Measurements from ENCODE around the gene C2CD5.
"Not testable (repeated sequence)": the region's sequence is repeated elsewhere in the genome, so short reads cannot be mapped to it uniquely, and the experiment has no call there.

C2CD5 gene

DNA sequence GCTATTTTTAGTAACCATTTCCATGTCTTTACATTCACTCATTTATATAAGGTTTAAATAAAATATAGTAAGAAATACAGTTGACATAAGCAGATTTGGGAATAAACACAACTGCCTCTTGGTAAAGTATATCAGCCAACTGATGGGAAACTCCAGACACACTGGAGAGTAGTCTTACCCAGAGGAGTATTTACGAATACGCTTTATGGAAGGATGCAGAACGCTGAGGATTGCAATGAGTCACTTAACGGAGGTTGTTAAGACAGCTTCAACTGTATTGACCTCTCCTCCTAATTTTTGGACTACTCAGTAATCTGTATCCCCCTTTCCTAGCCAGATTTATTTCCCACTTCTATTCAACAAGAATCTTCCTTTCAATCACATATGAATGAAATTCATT is 6.0 kb downstream of the C2CD5 start:
- DNase-seq = no peak

DNA sequence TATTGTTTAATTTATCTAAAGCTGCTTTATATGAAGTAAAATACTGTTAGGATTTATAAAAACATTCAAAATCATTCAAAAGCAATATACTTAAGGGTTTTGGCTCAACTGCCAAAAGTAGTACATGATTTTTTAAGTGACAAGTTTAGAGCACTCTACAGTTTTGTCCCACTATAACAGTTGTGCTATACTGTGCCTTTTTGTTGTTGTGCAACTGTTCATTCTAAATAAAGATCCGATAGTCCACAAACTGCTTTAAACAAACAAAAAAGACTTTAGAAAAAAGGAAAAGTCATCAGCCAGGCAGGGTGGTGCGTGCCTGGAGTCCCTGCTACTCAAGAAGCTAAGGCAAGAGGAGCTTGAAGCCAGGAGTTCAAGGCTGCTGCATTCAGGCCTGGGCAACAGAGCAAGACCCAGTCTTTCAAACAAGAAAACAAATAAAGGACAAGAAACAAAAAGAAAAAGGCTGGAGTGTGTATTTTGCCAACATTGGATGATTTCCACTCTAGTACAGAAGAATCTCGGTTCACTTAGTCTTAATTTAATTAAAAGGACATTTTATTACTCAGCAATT is 7.3 kb downstream of the C2CD5 start:
- DNase-seq = no peak

DNA sequence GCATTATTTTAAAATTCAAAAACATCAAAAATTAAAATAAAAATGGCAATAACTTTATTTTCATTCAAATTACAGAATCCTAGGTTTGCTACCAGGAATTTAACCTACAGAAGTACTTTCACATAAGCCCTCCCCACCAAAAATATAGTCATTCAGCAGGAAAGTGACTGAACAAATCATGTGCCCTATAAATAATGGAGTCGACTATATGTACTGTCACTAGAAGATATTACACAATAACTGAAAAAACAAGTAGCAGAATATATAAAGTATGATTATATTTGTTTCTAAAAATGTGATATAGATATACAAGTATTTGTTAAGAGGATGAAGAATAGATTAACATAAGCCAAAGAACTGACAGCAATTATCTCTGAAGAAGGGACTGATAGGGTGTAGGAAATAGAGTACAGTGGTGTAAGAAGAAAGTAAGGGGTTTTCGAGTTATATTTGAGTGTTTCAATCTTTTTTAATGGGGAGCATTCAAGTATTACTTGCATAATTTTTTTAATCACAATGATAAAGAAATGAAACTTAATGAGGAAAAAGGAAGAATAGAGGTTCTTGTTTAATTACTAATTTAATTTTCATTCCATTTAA is 7.9 kb downstream of the C2CD5 start:
- DNase-seq = no peak

DNA sequence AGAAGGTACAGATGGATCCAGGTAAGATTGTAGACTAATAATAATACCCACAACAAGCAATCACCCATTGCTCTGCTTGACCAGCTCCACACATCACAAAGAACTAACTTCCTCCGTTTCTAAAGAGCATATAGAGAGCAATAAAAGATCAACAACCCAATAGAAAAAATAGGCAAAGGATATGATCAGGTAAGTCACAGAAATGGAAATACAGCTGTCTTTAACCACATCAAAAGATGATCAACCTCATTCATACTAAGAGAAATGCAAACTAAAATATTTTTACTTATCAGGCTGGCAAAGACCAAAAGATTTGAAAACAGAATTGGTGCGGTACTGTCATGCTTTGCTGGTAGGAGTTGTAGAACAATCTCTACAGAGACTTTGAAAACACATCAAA is 8.9 kb downstream of the C2CD5 start:
- DNase-seq = no peak

DNA sequence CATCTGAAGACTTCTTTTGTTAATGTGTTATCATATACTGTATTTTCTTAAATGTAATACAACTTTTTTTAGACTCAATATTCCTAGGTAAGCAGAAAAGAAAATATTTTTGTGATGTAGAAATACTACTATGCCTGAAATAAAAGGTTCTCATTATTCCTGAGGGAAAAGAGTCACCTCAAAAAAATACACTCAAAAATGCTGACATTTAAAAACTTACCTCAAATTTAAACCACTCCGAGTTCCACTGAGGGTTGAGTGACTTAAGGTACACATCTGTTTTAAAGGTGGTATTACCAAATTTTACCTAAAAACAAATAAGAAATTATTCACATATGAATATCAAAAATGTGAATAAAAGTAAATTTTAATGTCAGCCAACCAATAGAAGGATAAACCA is 9.3 kb downstream of the C2CD5 start:
- DNase-seq = no peak

DNA sequence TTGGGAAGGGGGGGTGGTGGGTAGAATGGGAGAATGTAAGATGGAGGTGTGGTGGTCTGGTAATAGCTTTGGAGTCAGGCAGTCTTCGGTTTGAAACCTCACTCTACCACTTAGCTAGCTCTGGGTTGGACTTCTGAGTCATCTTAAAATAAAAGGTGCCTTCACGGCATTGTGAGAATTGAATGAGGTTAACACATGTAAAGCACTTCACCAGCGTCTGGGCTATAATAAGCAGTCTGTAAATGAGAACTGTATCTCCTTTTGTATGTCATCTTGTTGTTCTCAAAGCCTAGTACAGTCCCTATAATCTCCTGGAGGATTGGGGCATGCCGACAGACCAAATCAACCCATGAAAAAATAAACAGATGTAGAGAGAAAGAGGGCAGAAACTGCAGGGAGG is 11.2 kb downstream of the C2CD5 start:
- no peak for DNase-seq

DNA sequence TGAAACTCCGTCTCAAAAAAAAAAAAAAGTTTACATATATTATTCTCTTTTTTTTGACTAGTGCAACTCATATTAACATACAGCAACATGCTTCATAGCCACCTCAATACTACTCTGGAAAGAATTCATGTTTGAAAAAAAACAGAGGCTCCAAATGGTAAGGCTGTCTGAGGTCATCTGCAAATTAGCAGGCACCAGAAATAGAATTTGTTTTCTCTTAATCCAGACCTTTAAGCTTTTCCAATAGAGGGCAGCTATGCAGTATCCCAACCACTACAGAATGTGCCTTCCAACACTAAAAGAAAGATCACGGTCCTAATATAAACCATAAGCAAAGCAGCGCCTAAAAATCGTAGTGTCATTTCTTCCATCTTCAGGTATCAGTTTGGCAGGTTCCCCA is 12.0 kb downstream of the C2CD5 start:
- no peak for DNase-seq

DNA sequence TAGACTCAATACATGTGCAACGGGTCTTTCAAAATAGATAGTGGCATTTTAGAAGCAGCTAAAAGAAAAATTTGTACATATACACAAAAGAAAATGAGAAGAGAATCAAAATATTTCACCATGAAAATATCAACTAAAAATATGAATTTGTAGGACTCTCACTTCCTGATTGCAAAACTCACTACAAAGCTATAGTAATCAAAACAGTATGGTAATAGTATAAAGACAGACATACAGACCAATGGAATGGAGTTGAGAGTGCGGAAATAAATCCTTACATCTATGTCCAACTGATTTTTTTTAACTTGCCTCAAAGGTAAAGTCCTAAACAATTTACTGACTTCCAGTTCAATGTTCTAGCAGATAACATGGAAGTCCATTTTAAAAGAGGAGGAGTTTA is 13.1 kb downstream of the C2CD5 start:
- no peak for DNase-seq

DNA sequence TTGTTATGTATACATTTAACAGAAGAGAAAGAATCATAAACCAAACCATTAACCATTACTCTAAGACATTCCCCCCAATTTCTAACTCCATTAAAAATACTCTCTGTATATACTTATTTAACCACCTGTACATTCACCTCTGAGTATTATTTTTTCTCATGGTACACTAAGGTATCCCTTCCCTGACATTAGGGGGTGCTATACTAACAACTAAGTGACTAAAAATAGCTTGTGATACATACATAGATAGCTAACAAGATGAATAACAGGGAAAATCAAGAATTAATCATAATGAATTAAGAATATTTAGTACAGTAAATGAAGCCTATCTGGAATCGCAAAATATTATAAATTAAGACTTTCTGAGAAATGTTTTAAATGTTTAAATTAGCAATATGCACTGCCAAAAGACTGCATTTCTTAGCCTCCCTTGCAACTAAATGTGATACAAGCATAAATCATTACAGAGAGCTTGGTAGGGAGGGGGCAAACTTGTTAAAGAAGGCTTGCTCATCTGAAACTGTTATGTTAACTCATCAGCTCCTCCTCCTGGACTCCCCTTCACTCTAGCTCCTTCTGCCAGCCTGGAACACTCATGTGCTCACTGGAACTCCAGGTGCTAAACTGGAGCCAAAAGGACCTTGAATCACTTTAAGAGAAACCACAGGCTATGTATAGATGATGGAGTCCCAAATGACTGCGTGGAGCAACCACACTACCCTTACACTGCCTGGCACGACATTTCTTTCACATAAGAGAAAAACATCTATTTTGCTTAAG is 14.9 kb downstream of the C2CD5 start:
- DNase-seq = no peak

DNA sequence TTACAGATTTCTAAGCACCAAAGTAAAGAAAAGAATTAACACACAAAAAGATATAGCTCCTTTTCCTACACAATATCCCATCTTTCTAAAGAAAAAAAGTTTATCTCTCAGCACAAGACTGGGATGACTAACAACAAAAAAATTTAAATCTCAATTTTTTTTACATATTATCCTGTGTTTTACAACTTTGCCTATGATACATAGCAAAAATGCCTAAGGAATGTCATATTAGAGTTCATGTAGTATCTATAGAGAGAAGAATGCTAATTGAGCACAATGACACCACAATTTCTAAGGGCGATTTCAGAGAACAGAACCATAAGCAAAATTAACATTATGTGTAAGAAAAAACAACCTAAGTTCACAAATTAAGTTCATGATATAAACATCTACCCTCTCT is 16.3 kb downstream of the C2CD5 start:
- no peak for DNase-seq

DNA sequence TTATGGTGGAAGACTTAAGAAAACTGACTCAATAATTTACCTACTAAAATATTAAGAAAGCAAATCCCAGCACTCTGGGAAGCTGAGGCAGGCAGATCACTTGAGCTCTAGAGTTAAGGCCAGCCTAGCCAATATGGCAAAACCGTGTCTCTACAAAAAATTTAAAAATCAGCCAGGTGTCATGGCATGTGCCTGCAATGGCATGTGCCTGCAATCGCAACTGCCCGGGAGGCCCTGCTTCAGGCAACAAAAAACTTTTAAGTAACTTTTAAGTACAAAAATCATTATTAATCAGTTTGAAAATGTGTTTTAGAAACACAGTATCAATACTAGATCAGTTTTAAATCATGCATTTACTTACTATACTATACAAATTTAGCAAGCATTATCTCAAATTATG is 17.5 kb downstream of the C2CD5 start:
- DNase-seq = no peak

DNA sequence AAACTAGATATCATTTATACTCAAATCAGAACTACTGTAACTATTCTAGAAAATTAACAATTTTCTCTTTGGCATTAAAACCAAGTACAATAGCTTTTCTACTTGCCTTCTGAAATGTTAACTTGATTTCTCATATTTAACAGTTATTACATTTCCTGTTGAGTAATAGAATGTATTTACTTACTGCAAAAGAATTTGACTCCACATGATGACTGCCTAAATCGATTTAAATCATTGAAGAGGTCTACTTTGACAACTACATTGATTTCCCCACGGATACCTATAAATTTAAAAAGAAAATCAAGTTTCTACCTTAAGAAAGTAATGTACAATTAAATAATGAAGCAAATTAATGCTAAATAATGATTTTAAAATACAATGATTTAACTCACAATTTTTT is 18.9 kb downstream of the C2CD5 start:
- no peak for DNase-seq

DNA sequence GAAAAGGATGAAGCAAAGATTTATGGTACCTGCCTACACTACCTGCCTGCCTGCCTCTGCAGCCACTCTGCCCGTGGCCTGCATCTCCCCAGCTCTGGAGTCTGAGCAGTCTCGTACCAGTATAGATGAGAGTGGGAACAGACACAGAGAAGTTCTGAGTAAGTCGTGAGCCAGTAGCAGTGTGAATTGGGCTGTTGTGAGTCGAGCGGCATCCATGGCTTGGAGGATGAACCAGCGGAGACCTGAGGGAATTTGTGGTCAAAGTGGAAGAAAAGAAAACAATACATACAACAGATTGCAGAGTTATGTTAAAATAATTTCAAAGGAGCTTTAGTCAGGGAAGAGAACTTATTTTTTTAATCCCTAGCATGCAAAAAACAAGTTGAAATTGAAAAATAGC is 25.3 kb downstream of the C2CD5 start:
- no peak for DNase-seq

DNA sequence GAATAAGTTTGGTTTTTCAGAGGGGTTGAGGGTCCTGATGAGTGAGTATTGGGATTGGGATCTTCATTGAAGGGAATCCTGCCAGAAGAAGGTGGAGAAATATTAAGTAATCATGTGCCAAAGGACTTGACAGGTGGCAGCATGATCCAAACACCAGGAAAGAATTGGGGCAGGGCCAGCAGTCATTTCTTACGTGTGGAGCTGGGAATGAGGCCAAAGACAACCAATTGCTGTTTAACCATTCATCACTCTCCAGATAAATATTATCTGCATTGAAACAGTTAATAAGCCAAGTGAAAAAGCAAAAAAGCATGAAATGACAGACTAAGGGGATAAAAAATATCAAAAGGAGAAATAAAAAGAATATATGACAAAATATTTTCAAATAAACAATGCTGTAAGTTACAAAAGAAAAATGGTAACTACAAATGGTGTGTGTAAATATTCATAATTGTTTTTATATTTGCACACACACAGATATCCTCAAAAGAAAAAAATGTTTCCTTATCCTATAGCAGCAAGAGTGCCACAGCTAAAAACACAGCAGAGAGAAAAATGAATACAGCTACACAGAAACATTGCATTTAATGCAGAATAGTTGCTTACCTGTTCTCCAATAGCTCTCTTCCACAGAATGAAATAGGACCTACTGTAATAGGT is 26.2 kb downstream of the C2CD5 start:
- DNase-seq = no peak

DNA sequence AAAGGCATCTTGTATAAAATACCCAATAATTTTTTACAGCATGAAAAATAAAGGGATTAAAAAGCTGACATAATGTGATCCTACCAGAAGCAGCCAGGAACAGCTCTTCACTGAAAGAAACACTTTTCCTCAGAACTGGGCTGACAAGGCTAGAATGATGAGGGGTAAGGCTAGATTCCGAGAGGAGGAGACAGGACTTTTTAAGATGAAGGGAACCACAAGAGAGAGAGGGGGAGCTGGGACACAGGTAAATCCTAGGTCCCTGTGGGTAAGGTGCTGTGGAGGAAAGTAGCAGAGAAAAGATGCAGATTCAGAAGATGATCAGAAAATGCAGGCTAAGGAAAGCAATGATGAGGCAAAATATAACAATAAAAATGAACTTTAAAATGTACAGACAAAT is 29.5 kb downstream of the C2CD5 start:
- DNase-seq = no peak

DNA sequence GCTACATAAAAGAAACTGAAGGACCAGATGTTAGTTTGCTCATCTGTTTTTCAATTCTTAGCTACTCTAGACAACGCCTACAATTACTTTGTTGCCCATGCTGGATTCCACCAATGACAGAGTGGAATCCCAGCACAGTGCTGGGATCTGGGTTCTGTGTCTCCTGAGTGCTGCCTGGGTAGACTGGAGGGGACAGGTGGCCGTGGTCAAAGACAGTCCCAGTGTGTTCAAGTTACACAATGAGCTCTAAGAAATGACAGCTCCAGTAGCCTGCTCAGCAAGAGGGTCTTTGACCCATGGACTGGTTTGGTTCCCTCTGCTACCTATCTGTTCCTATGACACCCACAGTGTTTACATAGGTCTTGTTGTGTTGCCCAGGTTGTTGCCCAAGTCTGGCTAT is 38.5 kb downstream of the C2CD5 start:
- DNase-seq = no peak

DNA sequence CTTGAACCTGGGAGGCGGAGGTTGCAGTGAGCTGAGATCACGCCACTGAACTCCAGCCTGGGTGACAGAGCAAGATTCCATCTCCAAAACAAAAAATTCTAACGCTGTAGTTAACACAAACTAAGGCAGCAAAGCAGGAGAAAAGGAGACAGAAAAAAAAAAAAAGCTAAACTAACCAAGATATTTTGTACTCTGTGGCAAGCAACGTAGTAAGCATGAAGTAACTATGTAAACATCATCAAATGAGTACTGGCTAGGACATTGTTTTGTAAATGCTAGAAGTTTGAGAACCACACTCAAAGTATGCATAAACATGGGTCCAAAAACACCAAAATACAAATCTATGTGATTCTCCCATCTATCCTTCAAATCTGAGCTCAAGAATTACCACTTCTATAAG is 44.2 kb downstream of the C2CD5 start:
- DNase-seq = no peak

DNA sequence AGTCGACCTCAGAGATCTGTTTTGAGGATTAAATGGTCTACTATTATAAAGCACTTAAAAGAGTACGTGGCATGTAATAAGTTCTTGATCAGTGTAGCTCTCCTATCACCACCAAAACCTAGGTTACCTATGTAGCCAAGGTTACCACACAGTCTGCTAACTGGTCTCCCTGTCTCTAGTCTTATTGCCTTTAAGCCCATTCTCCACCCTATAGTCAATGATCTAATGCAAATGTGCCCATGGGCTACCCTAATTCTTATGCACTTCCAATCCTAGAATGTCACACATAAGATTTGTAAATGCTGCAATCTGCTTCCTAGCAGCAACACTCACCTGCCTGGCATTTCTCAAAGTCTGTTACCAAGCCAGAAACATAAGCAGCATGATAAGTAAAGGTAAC is 44.9 kb downstream of the C2CD5 start:
- no peak for DNase-seq

DNA sequence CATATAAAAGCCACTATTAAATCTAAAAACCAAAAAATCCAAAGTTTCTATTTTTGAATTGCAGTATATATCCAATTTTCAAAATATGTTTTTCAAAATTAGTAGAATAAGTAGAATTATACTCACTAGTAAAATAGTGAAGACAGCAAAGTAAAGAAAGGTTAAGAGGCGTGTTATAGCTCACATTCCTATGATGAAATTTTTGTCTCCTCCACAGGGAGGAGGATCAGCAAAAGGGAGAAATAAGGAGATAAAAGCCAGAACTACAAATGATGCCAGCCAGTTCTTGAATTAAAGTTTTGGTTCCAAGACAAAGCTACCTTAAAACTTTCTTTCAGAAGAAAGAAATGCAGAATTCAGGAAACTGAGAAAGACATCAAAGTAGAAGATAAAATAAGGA is 50.0 kb downstream of the C2CD5 start:
- no peak for DNase-seq

DNA sequence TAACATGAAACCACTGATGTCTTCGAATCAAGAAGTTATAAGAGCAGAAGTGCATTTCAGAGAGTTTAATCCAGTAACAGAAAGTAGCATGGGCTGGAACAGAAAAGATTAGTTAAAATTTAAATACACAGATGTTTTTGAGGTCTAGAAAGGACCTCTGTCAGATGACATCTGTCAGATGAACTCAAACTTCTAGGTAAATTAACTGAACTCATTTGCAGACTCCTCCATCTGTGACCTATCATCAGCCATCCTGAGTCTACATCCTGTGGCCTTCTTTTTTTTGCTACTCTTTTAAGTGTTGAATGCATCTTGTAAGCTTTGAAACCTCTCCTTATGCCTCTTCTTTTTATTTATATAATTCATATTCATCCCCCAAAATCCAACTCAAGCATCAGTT is 53.3 kb downstream of the C2CD5 start:
- no peak for DNase-seq

DNA sequence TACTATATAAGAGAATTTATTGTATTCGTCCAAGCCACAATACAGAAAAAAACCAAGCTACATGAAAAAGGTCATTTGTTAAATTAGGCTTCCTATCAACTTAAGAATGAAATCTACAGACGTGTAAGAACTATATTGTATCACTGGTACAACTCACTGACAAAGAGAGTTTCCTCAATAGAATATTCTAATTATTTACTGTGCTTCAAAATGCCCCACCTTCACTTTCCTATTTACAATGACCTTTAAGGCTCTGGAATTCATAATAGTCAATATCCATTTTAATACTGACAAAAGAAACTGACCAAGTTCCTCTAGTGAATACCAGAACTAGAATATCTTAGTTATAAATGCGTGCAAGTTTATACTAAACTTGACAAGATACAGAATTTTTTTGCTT is 55.9 kb downstream of the C2CD5 start:
- no peak for DNase-seq

DNA sequence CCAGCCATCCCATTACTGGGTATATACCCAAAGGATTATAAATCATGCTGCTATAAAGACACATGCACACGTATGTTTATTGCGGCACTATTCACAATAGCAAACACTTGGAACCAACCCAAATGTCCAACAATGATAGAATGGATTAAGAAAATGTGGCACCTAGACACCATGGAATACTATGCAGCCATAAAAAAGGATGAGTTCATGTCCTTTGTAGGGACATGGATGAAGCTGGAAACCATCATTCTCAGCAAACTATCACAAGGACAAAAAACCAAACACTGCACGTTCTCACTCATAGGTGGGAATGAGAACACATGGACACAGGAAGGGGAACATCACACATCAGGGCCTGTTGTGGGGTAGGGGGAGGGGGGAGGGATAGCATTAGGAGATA is 56.7 kb downstream of the C2CD5 start:
- DNase-seq = not testable (repeated sequence)

DNA sequence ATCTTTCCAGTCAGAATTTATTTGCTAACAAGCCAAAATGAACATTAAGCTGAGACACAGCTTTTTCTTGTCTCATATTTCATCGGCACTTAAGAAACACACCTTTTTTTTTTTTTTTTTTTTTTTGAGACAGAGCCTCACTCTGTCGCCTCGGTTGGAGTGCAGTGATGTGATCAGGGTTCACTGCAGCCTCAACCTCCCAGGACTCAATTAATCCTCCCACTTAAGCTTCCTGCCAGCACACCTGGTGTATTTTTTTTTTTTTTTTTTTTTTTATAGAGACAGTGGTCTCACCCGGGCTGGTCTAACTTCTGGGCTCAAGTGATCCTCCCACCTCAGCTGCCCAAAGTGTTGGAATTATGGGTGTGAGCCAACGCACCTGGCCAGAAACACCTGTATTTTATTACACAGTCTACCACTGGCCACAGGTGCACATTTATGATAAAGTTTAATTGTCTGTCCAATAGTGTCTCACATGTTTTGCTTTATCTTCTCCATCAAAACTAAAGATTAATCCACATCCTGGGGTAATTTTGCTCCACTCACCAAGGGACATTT is 62.7 kb downstream of the C2CD5 start:
- no peak for DNase-seq

Data from right kidney (tissue), 1 donor.